NCI-H510A treated with DMSO at 0.1 percent for 48 hours (cell line): ENCODE results near the gene UBE2I.
A peak's percentile ranks its signal among the peaks of the same experiment; 100 is the strongest.
"Not testable (repeated sequence)": the region's sequence is repeated elsewhere in the genome, so short reads cannot be mapped to it uniquely, and the experiment has no call there.

Experiments
- DNase-seq: peaks from one replicate; lab custom pipeline; 2025; lab: John Stamatoyannopoulos, UW

Gene UBE2I

GRCh38 chr16:1277617-1278282, 31.7 kb upstream of the UBE2I start:
- DNase-seq = no peak

- DNase-seq = no peak
Measured at GRCh38 chr16:1278477-1278876, 31.0 kb upstream of the UBE2I start.

- DNase-seq = no peak
Measured at GRCh38 chr16:1279081-1279944, 30.1 kb upstream of the UBE2I start.

GRCh38 chr16:1279945-1280589, 29.4 kb upstream of the UBE2I start:
- DNase-seq = no peak

GRCh38 chr16:1280783-1281182, 28.7 kb upstream of the UBE2I start:
- no peak for DNase-seq

- no peak for DNase-seq
Measured at GRCh38 chr16:1281517-1281916, 27.9 kb upstream of the UBE2I start.

GRCh38 chr16:1282324-1282973, 27.0 kb upstream of the UBE2I start:
- DNase-seq = no peak

- no peak for DNase-seq
Measured at GRCh38 chr16:1283296-1283695, 26.1 kb upstream of the UBE2I start.

GRCh38 chr16:1283996-1284616, 25.3 kb upstream of the UBE2I start:
- DNase-seq = no peak

GRCh38 chr16:1285669-1286512, 23.5 kb upstream of the UBE2I start:
- DNase-seq = no peak

GRCh38 chr16:1286513-1287094, 22.8 kb upstream of the UBE2I start:
- no peak for DNase-seq

- DNase-seq = no peak
Measured at GRCh38 chr16:1287982-1288670, 21.3 kb upstream of the UBE2I start.

GRCh38 chr16:1288813-1289476, 20.5 kb upstream of the UBE2I start:
- DNase-seq = peak; percentile 31

GRCh38 chr16:1289477-1289866, 20.0 kb upstream of the UBE2I start:
- DNase-seq = no peak

- no peak for DNase-seq
Measured at GRCh38 chr16:1290063-1290501, 19.4 kb upstream of the UBE2I start.

GRCh38 chr16:1290860-1291575, 18.4 kb upstream of the UBE2I start:
- DNase-seq = no peak

- peak; percentile 67 for DNase-seq
Measured at GRCh38 chr16:1291576-1291974, 17.9 kb upstream of the UBE2I start.

GRCh38 chr16:1292208-1292607, 17.2 kb upstream of the UBE2I start:
- not testable (repeated sequence) for DNase-seq

- DNase-seq = not testable (repeated sequence)
Measured at GRCh38 chr16:1292808-1293207, 16.6 kb upstream of the UBE2I start.
